ENCODE measurements around the gene CACNA1C. TPM values are rescaled to one million over a fixed set of nuclear protein-coding genes. Genes with fewer than 3 reads are reported as not detected.

CACNA1C gene
- total RNA-seq, 1 experiment from 2014 or later = 1.1 TPM

DNA sequence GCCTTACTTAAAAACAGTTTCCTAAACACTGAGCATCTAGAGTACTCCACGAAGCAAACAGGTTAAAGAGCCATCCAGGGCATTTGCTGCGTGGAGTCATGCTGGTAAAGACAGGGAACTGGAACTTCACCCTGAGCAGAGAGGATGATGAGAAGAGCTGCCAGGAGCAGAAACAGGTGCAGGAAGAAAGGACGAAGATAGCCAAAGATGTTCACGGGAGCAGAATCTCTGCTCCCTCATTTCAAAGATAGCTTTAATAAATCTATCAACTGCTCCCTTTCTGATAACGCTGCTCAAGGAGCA lies 461.2 kb downstream of the CACNA1C start:
- H3K23ac ChIP-seq (ENCODE audit: insufficient read length, low read depth, low read length) = no peak overlapping the region
- H3T11ph ChIP-seq (ENCODE audit: low read length) = no peak overlapping the region
- H3K14ac ChIP-seq (ENCODE audit: insufficient read depth, low read length) = no peak overlapping the region
- no peak for DNase-seq
- no peak overlapping the region for H4K8ac ChIP-seq (replicated peaks; ENCODE audit: insufficient read length, low read depth, low read length)
- no peak overlapping the region for H4K91ac ChIP-seq (ENCODE audit: insufficient read length, low read depth, low read length)
- no peak overlapping the region for H3K56ac ChIP-seq (ENCODE audit: insufficient read length, low read depth, low read length)
- Mint-ChIP-seq H3K9me3 (no peaks in the 10 kb centered on the region), H3K4me3 (no peak overlapping the region), H3K36me3 (ENCODE audit: insufficient read depth in 1 of 3, low read depth in 3 of 3) (no peaks in the 10 kb centered on the region), H3K4me1 (peaks cover 11% of the 10 kb centered on the region in 2 experiments), H3K27me3 (ENCODE audit: low read depth) (peaks cover 3% of the 10 kb centered on the region; the same call in 1 of the 2 replicates), H3K27ac (no peak overlapping the region; a peak in 1 of 7 replicates)
- no peaks in the 10 kb centered on the region for H3K79me1 ChIP-seq (ENCODE audit: insufficient read depth, low read depth, low read length, poor library complexity, severe bottlenecking)
- H3K9me3 ChIP-seq (ENCODE audit: control insufficient read depth, low read depth, low read length) = no peaks in the 10 kb centered on the region
- no peak overlapping the region for H2BK5ac ChIP-seq (ENCODE audit: insufficient read length, low read length)
- H3K9ac ChIP-seq (ENCODE audit: extremely low read depth, insufficient read length, low read length) = no peak overlapping the region
- no peak overlapping the region for H3K4me2 ChIP-seq (ENCODE audit: insufficient read depth, insufficient read length, low read length)
- no peaks in the 10 kb centered on the region for H3K79me2 ChIP-seq (ENCODE audit: insufficient read depth, low read length)
- H2BK20ac ChIP-seq (ENCODE audit: low read depth, low read length, poor library complexity, severe bottlenecking) = no peak overlapping the region
- H4K20me1 ChIP-seq (ENCODE audit: control insufficient read depth, insufficient read depth, insufficient read length) = no peaks in the 10 kb centered on the region
- H4K5ac ChIP-seq (ENCODE audit: insufficient read length, low read depth, low read length) = no peak overlapping the region
- H2AK5ac ChIP-seq (ENCODE audit: insufficient read length, low read length) = no peak overlapping the region
- no peak overlapping the region for H2AFZ ChIP-seq (ENCODE audit: low read length)
- H2BK12ac ChIP-seq (ENCODE audit: insufficient read length, low read depth, low read length) = no peak overlapping the region
- WGBS (ENCODE audit: extremely low coverage, insufficient read length, low lambda C conversion rate) = no CpG with 5 or more reads among the region's 5 CpGs
- 0 out of 2 replicates have a peak, but pooled peaks cover 2% of the 10 kb centered on the region for H3K4me1 ChIP-seq (ENCODE audit: insufficient read depth, low read length)
- no peak overlapping the region for H2BK120ac ChIP-seq (ENCODE audit: low read depth, low read length, poor library complexity, severe bottlenecking)
- H3K4ac ChIP-seq (ENCODE audit: low read depth, low read length) = no peak overlapping the region
- no peak overlapping the region for H2BK15ac ChIP-seq (ENCODE audit: low read depth, low read length)
- no peaks in the 10 kb centered on the region for H3K23me2 ChIP-seq (ENCODE audit: insufficient read length, low read depth, low read length, poor library complexity, severe bottlenecking)
- TF ChIP-seq, protein P1, sequence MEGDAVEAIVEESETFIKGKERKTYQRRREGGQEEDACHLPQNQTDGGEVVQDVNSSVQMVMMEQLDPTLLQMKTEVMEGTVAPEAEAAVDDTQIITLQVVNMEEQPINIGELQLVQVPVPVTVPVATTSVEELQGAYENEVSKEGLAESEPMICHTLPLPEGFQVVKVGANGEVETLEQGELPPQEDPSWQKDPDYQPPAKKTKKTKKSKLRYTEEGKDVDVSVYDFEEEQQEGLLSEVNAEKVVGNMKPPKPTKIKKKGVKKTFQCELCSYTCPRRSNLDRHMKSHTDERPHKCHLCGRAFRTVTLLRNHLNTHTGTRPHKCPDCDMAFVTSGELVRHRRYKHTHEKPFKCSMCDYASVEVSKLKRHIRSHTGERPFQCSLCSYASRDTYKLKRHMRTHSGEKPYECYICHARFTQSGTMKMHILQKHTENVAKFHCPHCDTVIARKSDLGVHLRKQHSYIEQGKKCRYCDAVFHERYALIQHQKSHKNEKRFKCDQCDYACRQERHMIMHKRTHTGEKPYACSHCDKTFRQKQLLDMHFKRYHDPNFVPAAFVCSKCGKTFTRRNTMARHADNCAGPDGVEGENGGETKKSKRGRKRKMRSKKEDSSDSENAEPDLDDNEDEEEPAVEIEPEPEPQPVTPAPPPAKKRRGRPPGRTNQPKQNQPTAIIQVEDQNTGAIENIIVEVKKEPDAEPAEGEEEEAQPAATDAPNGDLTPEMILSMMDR (conservative IDR thresholded peaks at IDR 0.05) = no peak
- no peak overlapping the region for H3K18ac ChIP-seq (ENCODE audit: insufficient read length, low read depth, low read length)
- no peak overlapping the region for H3K27ac ChIP-seq (ENCODE audit: insufficient read length, low read depth, low read length)
- no peaks in the 10 kb centered on the region for H3K27me3 ChIP-seq (ENCODE audit: insufficient read depth, low read length)

Data from H9 (cell line).